Breast epithelium (tissue), 4 donors: ENCODE measurements around the gene COASY. TPM values are rescaled to one million over a fixed set of nuclear protein-coding genes. Genes with fewer than 3 reads are reported as not detected.
A peak's percentile ranks its signal among the peaks of the same experiment; 100 is the strongest.

Source experiments
- DNase-seq, 2 donors: peaks; one replicate each; pipeline ENCODE4 v3.0.0-alpha.2; 2019; ENCODE audit warnings: low spot score in 2 of 2
- H3K27ac ChIP-seq, 2 donors: fragments of 200-600 bp; sonication (generic) in 1 of 2; one replicate each; pipeline ENCODE4 v1.5.1; 2016 to 2019; ENCODE audit warnings: mild to moderate bottlenecking in 1 of 2
- H3K27me3 ChIP-seq, 2 donors: fragments of 200-600 bp; sonication (generic) in 1 of 2; one replicate each; pipeline versions ENCODE4 v1.5.1 to v1.6.0; 2017 to 2019; ENCODE audit warnings: control low read depth in 1 of 2, mild to moderate bottlenecking in 1 of 2
- H3K36me3 ChIP-seq: fragments of 200-600 bp; one replicate; pipeline ENCODE4 v1.5.1; 2019
- H3K4me1 ChIP-seq, 2 donors: fragments of 200-600 bp; sonication (generic); one replicate each; pipeline ENCODE4 v1.5.1; 2016 to 2019; ENCODE audit warnings: control low read depth in 1 of 2
- H3K4me3 ChIP-seq, 3 donors: fragments of 200-600 bp; sonication (generic); 1 replicate in 2 of 3; 2 replicates in 1 of 3; pipeline ENCODE4 v1.5.1; 2016 to 2019; ENCODE audit warnings: mild to moderate bottlenecking in 3 of 3, moderate library complexity in 2 of 3
- H3K9me3 ChIP-seq, 2 donors: fragments of 200-600 bp; sonication (generic) in 1 of 2; one replicate each; pipeline ENCODE4 v1.5.1; 2016 to 2019; ENCODE audit warnings: control low read depth in 1 of 2
- POLR2A ChIP-seq: fragments of 450-650 bp; IDR thresholded peaks from one replicate; pipeline ENCODE4 v1.6.1; 2016; ENCODE audit warnings: antibody characterized with exemption, mild to moderate bottlenecking, moderate library complexity
- POLR2AphosphoS5 ChIP-seq, 3 donors: sonication (generic); formaldehyde crosslinking; IDR thresholded peaks; one replicate each; pipeline ENCODE4 v1.6.1; 2017; ENCODE audit warnings: antibody characterized with exemption in 3 of 3
- intact Hi-C: fragments of 100-400 bp; cut with DNase I; formaldehyde crosslinking; loops from one replicate; pipeline ENCODE4 v1.15.1; 2023; ENCODE audit warnings: low total_unique reads
- total RNA-seq, 3 donors: library from RNA; depleted of rRNA; stranded (reverse); fragments of >200 nt; gene quantifications; one replicate each; pipeline ENCODE4 v1.1.0, GENCODE V29; 2016
- TF ChIP-seq, protein P1 (sequence below), 3 donors: fragments of 450-650 bp; IDR thresholded peaks; one replicate each; pipeline ENCODE4 v1.5.1; 2016 to 2017; ENCODE audit warnings: antibody characterized with exemption in 3 of 3, mild to moderate bottlenecking in 3 of 3, moderate library complexity in 3 of 3

COASY gene
- total RNA-seq, 3 donors from 2014 or later, result 21.4 to 48.1 (median 26.9) TPM

DNA sequence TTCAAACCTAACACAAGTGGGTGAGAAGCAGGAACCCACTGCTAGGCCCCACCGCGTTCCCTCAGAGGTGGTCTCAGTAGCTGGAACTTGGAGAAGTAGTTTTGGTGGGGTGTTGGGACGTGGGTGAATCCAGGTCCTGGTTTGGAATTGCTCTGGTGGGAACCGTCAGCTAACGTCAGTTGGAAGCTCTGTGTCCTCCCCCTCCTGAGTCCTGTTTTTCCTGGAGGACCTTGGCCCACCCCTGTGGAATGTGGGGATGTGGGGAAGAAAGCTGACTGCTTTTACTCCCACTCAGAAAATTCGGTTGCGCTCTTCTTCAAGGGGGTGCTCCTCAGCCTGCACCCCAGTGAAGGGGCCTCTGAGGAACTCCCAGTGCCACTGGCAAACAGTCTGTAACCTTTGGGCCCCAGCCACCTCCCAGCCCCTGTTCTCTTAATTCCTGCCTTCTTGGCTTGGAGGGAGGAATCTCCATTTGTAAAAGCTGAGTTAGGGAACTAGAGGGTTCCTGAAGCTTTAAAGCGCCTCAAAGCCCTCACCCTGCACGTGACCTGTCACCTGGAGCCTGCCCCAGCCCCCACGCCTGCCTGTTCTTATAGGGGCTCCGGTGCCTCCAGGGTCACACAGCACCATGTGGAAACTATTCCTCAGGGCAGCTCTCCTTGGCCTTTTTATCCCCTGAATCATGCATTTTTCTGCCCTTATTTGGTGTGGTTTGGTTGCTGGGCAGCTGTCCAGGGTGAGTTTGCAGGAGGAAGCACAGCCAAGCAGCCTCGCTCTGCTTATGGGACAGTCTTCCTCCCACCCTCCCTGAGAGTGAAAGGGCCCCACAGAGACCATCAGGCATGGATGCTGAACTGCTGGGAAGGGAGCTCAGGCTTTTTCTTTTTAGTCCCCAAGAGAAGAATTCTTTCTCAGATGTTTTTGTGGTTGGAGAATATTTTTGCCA, 42.1 kb upstream of the COASY start:
- TF ChIP-seq, protein P1, sequence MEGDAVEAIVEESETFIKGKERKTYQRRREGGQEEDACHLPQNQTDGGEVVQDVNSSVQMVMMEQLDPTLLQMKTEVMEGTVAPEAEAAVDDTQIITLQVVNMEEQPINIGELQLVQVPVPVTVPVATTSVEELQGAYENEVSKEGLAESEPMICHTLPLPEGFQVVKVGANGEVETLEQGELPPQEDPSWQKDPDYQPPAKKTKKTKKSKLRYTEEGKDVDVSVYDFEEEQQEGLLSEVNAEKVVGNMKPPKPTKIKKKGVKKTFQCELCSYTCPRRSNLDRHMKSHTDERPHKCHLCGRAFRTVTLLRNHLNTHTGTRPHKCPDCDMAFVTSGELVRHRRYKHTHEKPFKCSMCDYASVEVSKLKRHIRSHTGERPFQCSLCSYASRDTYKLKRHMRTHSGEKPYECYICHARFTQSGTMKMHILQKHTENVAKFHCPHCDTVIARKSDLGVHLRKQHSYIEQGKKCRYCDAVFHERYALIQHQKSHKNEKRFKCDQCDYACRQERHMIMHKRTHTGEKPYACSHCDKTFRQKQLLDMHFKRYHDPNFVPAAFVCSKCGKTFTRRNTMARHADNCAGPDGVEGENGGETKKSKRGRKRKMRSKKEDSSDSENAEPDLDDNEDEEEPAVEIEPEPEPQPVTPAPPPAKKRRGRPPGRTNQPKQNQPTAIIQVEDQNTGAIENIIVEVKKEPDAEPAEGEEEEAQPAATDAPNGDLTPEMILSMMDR (IDR thresholded peaks at IDR 0.05), result no peak
- peak; percentile 49 to 81 (median 80) for TF ChIP-seq POLR2AphosphoS5 (IDR thresholded peaks at IDR 0.05)
- Histone ChIP-seq H3K4me1 (peaks cover 40 to 52% of the 10 kb centered on the region in 2 donors), H3K4me3 (peak overlapping the region in 2 of 3 donors; percentile 8 to 47), H3K27me3 (no peaks in the 10 kb centered on the region), H3K27ac (peak overlapping the region; percentile 96 to 99), H3K9me3 (no peaks in the 10 kb centered on the region), H3K36me3 (no peaks in the 10 kb centered on the region)
- intact Hi-C loops, result no loop called here
- peak; percentile 83 to 95 for DNase-seq

GRCh38 chr17:42520540-42520951, 41.4 kb upstream of the COASY start:
- peaks cover 40 to 52% of the 10 kb centered on the region in 2 donors for H3K4me1 ChIP-seq
- no peaks in the 10 kb centered on the region for H3K27me3 ChIP-seq
- H3K4me3 ChIP-seq, result peak overlapping the region in 2 of 3 donors; percentile 8 to 47
- peak overlapping the region; percentile 96 to 99 for H3K27ac ChIP-seq
- H3K36me3 ChIP-seq, result no peaks in the 10 kb centered on the region
- DNase-seq, result no peak
- intact Hi-C loops, result no loop called here
- TF ChIP-seq, protein P1 (IDR thresholded peaks at IDR 0.05), result no peak
- H3K9me3 ChIP-seq, result no peaks in the 10 kb centered on the region

DNA sequence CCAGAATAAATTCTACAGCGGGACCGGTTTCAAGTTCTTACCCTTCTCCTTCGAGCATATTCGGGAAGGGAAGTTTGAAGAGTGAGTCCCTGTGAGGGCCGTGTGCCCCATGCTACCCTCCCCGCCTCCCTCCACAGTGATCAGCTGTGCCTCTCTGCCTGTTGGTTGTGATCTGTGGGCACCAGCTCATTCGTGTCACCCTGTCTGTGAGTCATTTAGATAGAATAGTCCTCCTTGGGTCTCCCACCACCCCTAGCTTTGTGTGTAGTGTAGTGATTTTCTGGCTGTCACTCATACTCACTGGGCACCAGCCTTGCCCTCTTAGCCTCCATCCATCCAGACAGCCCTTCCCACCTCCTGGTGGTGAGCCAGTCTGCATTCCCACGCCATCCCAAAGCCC, 40.9 kb upstream of the COASY start:
- no peaks in the 10 kb centered on the region for H3K9me3 ChIP-seq
- H3K27ac ChIP-seq, result peak overlapping the region; percentile 96 to 99
- H3K4me1 ChIP-seq, result peaks cover 40 to 52% of the 10 kb centered on the region in 2 donors
- TF ChIP-seq POLR2AphosphoS5 (IDR thresholded peaks at IDR 0.05), result no peak
- no peak for TF ChIP-seq POLR2A
- no peak for DNase-seq
- H3K27me3 ChIP-seq, result no peaks in the 10 kb centered on the region
- intact Hi-C loops, result no loop called here
- H3K36me3 ChIP-seq, result no peaks in the 10 kb centered on the region
- H3K4me3 ChIP-seq, result peak overlapping the region in 1 of 3 donors; percentile 47

GRCh38 chr17:42521666-42522262, 40.2 kb upstream of the COASY start:
- peak overlapping the region; percentile 96 to 99 for H3K27ac ChIP-seq
- H3K36me3 ChIP-seq, result no peaks in the 10 kb centered on the region
- TF ChIP-seq, protein P1 (IDR thresholded peaks at IDR 0.05), result no peak
- TF ChIP-seq POLR2A, result no peak
- TF ChIP-seq POLR2AphosphoS5 (IDR thresholded peaks at IDR 0.05), result no peak
- peaks cover 40 to 52% of the 10 kb centered on the region in 2 donors for H3K4me1 ChIP-seq
- H3K4me3 ChIP-seq, result no peak overlapping the region
- DNase-seq, result no peak
- intact Hi-C loops, result no loop called here
- H3K27me3 ChIP-seq, result no peaks in the 10 kb centered on the region
- no peaks in the 10 kb centered on the region for H3K9me3 ChIP-seq

DNA sequence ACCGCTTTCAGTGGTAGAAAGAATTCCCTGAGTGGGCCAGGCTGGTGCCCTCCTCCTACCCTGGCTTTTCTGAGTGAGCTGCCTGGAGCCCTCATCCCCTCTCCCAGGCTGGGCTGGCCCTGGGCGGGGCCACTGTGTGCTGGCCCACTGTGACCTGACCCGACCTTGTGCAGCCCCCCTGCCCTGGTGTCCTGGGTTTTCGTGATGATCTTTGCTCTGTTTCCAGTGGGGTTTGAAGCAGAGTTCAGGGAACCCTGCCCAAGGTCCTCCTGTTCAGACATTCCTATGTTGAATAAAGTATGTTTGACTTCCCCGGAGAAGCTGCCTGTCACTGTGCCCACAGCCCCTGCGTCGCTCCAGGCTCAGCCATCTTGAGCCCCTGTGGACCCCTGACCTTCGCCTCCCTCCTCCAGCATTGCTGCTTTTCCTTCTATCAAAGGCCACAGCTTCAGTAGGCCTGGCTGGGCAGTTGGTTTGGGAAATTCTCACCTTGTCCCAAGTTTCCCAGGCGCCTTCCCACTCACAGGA, 39.6 kb upstream of the COASY start:
- intact Hi-C loops, result no loop called here
- Histone ChIP-seq H3K4me3 (no peak overlapping the region), H3K9me3 (no peaks in the 10 kb centered on the region), H3K36me3 (no peaks in the 10 kb centered on the region), H3K4me1 (peaks cover 39 to 52% of the 10 kb centered on the region in 2 donors), H3K27me3 (no peaks in the 10 kb centered on the region), H3K27ac (peak overlapping the region; percentile 96 to 99)
- TF ChIP-seq, protein P1 (IDR thresholded peaks at IDR 0.05), result no peak
- TF ChIP-seq POLR2A (no peak), POLR2AphosphoS5 (IDR thresholded peaks at IDR 0.05) (no peak)
- DNase-seq, result no peak
